Activated CD4-positive, alpha-beta T cell treated with anti-CD3 and anti-CD28 coated beads, Interleukin-2, amount 50 U/mL, for 4 hours (primary cell): ENCODE results near the gene TMEM51.

Experiments used
- DNase-seq, 2 experiments: peaks; one replicate each; pipeline ENCODE4 v3.0.0-alpha.2; 2020

The TMEM51 gene

GRCh38 chr1:15153184-15153841 lies at the start of gene TMEM51:
Gene TMEM51 (plus strand): TSS chr1:15153747. CDS start chr1:15215088, 61,341 bp downstream.
- DNase-seq = no peak

GRCh38 chr1:15103906-15104305 lies 49.6 kb upstream of the TMEM51 start:
- DNase-seq = no peak

- DNase-seq = no peak
These were observed 48.8 kb upstream of the TMEM51 start for GRCh38 chr1:15104768-15105167.

GRCh38 chr1:15106608-15107007 lies 46.9 kb upstream of the TMEM51 start:
- DNase-seq = no peak

GRCh38 chr1:15107058-15107687 lies 46.4 kb upstream of the TMEM51 start:
- DNase-seq = no peak

- DNase-seq = no peak
These were observed 45.6 kb upstream of the TMEM51 start for GRCh38 chr1:15107911-15108310.

- no peak for DNase-seq
These were observed 43.2 kb upstream of the TMEM51 start for GRCh38 chr1:15110128-15110866.

GRCh38 chr1:15110867-15111230 lies 42.7 kb upstream of the TMEM51 start:
- DNase-seq = no peak

GRCh38 chr1:15113146-15113545 lies 40.4 kb upstream of the TMEM51 start:
- DNase-seq = no peak

- no peak for DNase-seq
These were observed 38.7 kb upstream of the TMEM51 start for GRCh38 chr1:15114884-15115283.

GRCh38 chr1:15115542-15116330 lies 37.8 kb upstream of the TMEM51 start:
- DNase-seq = no peak

GRCh38 chr1:15116966-15117365 lies 36.6 kb upstream of the TMEM51 start:
- DNase-seq = no peak

GRCh38 chr1:15117671-15118325 lies 35.7 kb upstream of the TMEM51 start:
- no peak for DNase-seq

GRCh38 chr1:15118579-15118978 lies 35.0 kb upstream of the TMEM51 start:
- no peak for DNase-seq

GRCh38 chr1:15120251-15120945 lies 33.1 kb upstream of the TMEM51 start:
- DNase-seq = no peak

GRCh38 chr1:15122331-15122730 lies 31.2 kb upstream of the TMEM51 start:
- DNase-seq = no peak

- DNase-seq = no peak
These were observed 30.3 kb upstream of the TMEM51 start for GRCh38 chr1:15123270-15123669.

- no peak for DNase-seq
These were observed 29.6 kb upstream of the TMEM51 start for GRCh38 chr1:15123925-15124324.

- DNase-seq = no peak
These were observed 29.0 kb upstream of the TMEM51 start for GRCh38 chr1:15124362-15125100.

- DNase-seq = no peak
These were observed 28.3 kb upstream of the TMEM51 start for GRCh38 chr1:15125101-15125745.

GRCh38 chr1:15128077-15128476 lies 25.5 kb upstream of the TMEM51 start:
- DNase-seq = no peak
